Neuronal stem cell (in vitro differentiated cells): ENCODE measurements around the gene MC5R.

Source experiments
- DNase-seq: peaks from one replicate; pipeline ENCODE4 v3.0.0-alpha.2; 2013; ENCODE audit warnings: low spot score
- H2AFZ ChIP-seq: one replicate; pipeline ENCODE4 v1.6.1; 2013; ENCODE audit warnings: mild to moderate bottlenecking, low read length, inconsistent platforms
- H2AK5ac ChIP-seq: 2 replicates; pipeline ENCODE4 v1.6.1; 2013; ENCODE audit warnings: low read depth, mild to moderate bottlenecking, inconsistent platforms, low read length, moderate library complexity, mixed read lengths
- H2BK120ac ChIP-seq: 2 replicates; pipeline ENCODE4 v1.6.1; 2013; ENCODE audit warnings: low read depth, mild to moderate bottlenecking, inconsistent platforms, low read length, moderate library complexity, mixed read lengths
- H2BK12ac ChIP-seq: one replicate; pipeline ENCODE4 v1.6.1; 2013; ENCODE audit warnings: low read length, inconsistent platforms
- H2BK15ac ChIP-seq: 2 replicates; pipeline ENCODE4 v1.6.1; 2013; ENCODE audit warnings: mild to moderate bottlenecking, low read length, inconsistent platforms, mixed read lengths
- H2BK5ac ChIP-seq: one replicate; pipeline ENCODE4 v1.6.1; 2013; ENCODE audit warnings: inconsistent platforms, mild to moderate bottlenecking, low read length, moderate library complexity
- H3K14ac ChIP-seq: one replicate; pipeline ENCODE4 v1.6.1; 2013; ENCODE audit warnings: low read length, inconsistent platforms
- H3K18ac ChIP-seq: 2 replicates; pipeline ENCODE4 v1.6.1; 2013; ENCODE audit warnings: low read length, inconsistent platforms
- H3K23ac ChIP-seq: 2 replicates; pipeline ENCODE4 v1.6.1; 2013; ENCODE audit warnings: low read depth, mild to moderate bottlenecking, mixed read lengths, low read length, inconsistent platforms; ENCODE audit not compliant: poor library complexity
- H3K27ac ChIP-seq: replicated peaks from 3 replicates; pipeline ENCODE4 v1.5.1; 2013; ENCODE audit warnings: low read length, inconsistent platforms
- H3K27me3 ChIP-seq, 3 experiments: 2 replicates each; pipeline ENCODE4 v1.6.1; 2013; ENCODE audit warnings: low read length in 3 of 3, mild to moderate bottlenecking in 2 of 3, inconsistent platforms in 1 of 3, low read depth in 1 of 3, mixed read lengths in 1 of 3, moderate library complexity in 1 of 3; ENCODE audit not compliant: control insufficient read depth in 3 of 3, insufficient read depth in 3 of 3
- H3K36me3 ChIP-seq, 2 donors: replicated peaks in 1 of 2; 2 replicates each; pipeline ENCODE4 v1.6.1; 2013; ENCODE audit warnings: low read length in 2 of 2; ENCODE audit not compliant: control insufficient read depth in 2 of 2, insufficient read depth in 2 of 2
- H3K4ac ChIP-seq: 2 replicates; pipeline ENCODE4 v1.6.1; 2013; ENCODE audit warnings: inconsistent platforms, mild to moderate bottlenecking, low read length, moderate library complexity
- H3K4me1 ChIP-seq, 2 donors: 1 replicate in 1 of 2; 2 replicates in 1 of 2; pipeline ENCODE4 v1.6.1; 2013; ENCODE audit warnings: low read length in 2 of 2, low read depth in 1 of 2; ENCODE audit not compliant: control insufficient read depth in 2 of 2, insufficient read depth in 1 of 2
- H3K4me2 ChIP-seq: one replicate; pipeline ENCODE4 v1.6.1; 2013; ENCODE audit warnings: mild to moderate bottlenecking, low read length, inconsistent platforms; ENCODE audit not compliant: insufficient read depth, poor library complexity, severe bottlenecking
- H3K4me3 ChIP-seq, 2 donors: 2 replicates each; pipeline ENCODE4 v1.5.1; 2013; ENCODE audit warnings: low read length in 2 of 2, mild to moderate bottlenecking in 2 of 2, inconsistent platforms in 1 of 2, moderate library complexity in 1 of 2
- H3K79me1 ChIP-seq: one replicate; pipeline ENCODE4 v1.6.1; 2013; ENCODE audit warnings: low read depth, mild to moderate bottlenecking, inconsistent platforms, low read length, moderate library complexity
- H3K9ac ChIP-seq: one replicate; pipeline ENCODE4 v1.6.1; 2013; ENCODE audit warnings: mild to moderate bottlenecking, low read depth, low read length, inconsistent platforms; ENCODE audit not compliant: poor library complexity
- H3K9me3 ChIP-seq, 2 donors: replicated peaks in 1 of 2; 2 replicates each; pipeline versions ENCODE3 to v1.6.1; 2013; ENCODE audit warnings: low read length in 2 of 2, mild to moderate bottlenecking in 2 of 2, inconsistent platforms in 1 of 2, low read depth in 1 of 2, mixed read lengths in 1 of 2, moderate library complexity in 1 of 2; ENCODE audit not compliant: control insufficient read depth in 2 of 2, insufficient read depth in 1 of 2
- H4K8ac ChIP-seq: one replicate; pipeline ENCODE4 v1.6.1; 2013; ENCODE audit warnings: low read depth, mild to moderate bottlenecking, inconsistent platforms, low read length, moderate library complexity
- H4K91ac ChIP-seq: one replicate; pipeline ENCODE4 v1.6.1; 2013; ENCODE audit warnings: low read length, low read depth, mild to moderate bottlenecking, inconsistent platforms; ENCODE audit not compliant: poor library complexity
- WGBS, 2 donors: extraction: QIAGEN DNeasy Blood & Tissue Kit; methylation state at CpG; one replicate each; pipeline ENCODE4 v1.1.7; 2013; ENCODE audit warnings: missing lambda C conversion rate in 2 of 2, mixed read lengths in 1 of 2; ENCODE audit not compliant: insufficient read length in 2 of 2, insufficient replicate concordance in 1 of 2; ENCODE audit errors: extremely low coverage in 2 of 2; 5-methylcytosine and 5-hydroxymethylcytosine counted together

The MC5R gene

GRCh38 chr18:13871701-13872100 lies 47.8 kb downstream of the MC5R start:
- H3K14ac ChIP-seq: no peak overlapping the region
- H4K91ac ChIP-seq: no peak overlapping the region
- H2BK15ac ChIP-seq: no peak overlapping the region
- H3K9ac ChIP-seq: no peak overlapping the region
- no peak overlapping the region for H3K4me3 ChIP-seq
- no peak overlapping the region for H2AFZ ChIP-seq
- H2AK5ac ChIP-seq: no peak overlapping the region
- H3K18ac ChIP-seq: no peak overlapping the region
- no peak overlapping the region for H3K23ac ChIP-seq
- no peaks in the 10 kb centered on the region for H3K4me1 ChIP-seq
- H3K36me3 ChIP-seq: no peaks in the 10 kb centered on the region
- no peak overlapping the region for H3K4ac ChIP-seq
- no peak overlapping the region for H2BK120ac ChIP-seq
- DNase-seq: no peak
- H3K9me3 ChIP-seq: no peaks in the 10 kb centered on the region
- H3K27ac ChIP-seq: no peak overlapping the region
- no peak overlapping the region for H2BK5ac ChIP-seq
- no peaks in the 10 kb centered on the region for H3K79me1 ChIP-seq
- no peak overlapping the region for H2BK12ac ChIP-seq
- H4K8ac ChIP-seq: no peak overlapping the region
- no peak overlapping the region for H3K4me2 ChIP-seq
- WGBS, 2 donors: no CpG with 5 or more reads among the region's 13 CpGs
- H3K27me3 ChIP-seq: peaks cover 0 to 53% (median 25%) of the 10 kb centered on the region in 3 experiments

- Histone ChIP-seq H3K18ac (peak overlapping the region; percentile 51), H3K4me3 (no peak overlapping the region), H2BK12ac (no peak overlapping the region), H3K9ac (no peak overlapping the region), H3K23ac (no peak overlapping the region), H2BK5ac (no peak overlapping the region), H3K36me3 (no peaks in the 10 kb centered on the region), H3K4ac (no peak overlapping the region), H2BK120ac (no peak overlapping the region), H3K27ac (no peak overlapping the region), H4K91ac (no peak overlapping the region), H3K9me3 (no peaks in the 10 kb centered on the region), H3K79me1 (no peaks in the 10 kb centered on the region), H3K14ac (no peak overlapping the region), H3K4me2 (no peak overlapping the region), H3K27me3 (peaks cover 0 to 52% (median 24%) of the 10 kb centered on the region in 3 experiments), H2AFZ (no peak overlapping the region), H2BK15ac (no peak overlapping the region), H3K4me1 (no peaks in the 10 kb centered on the region), H4K8ac (no peak overlapping the region), H2AK5ac (no peak overlapping the region)
- WGBS, 2 donors: no CpG with 5 or more reads among the region's 14 CpGs
- DNase-seq: no peak
These were observed 48.4 kb downstream of the MC5R start for GRCh38 chr18:13872373-13872772.

- WGBS, 2 donors: no CpG with 5 or more reads among the region's 5 CpGs
These were observed 49.0 kb downstream of the MC5R start for GRCh38 chr18:13872932-13873331.

GRCh38 chr18:13874558-13874957 lies 50.6 kb downstream of the MC5R start:
- WGBS, 2 donors: no CpG with 5 or more reads among the region's 4 CpGs
- Histone ChIP-seq H2BK120ac (no peak overlapping the region), H3K4ac (no peak overlapping the region), H4K8ac (no peak overlapping the region), H3K27me3 (peaks cover 0 to 34% (median 11%) of the 10 kb centered on the region in 3 experiments), H3K9ac (no peak overlapping the region), H3K18ac (no peak overlapping the region), H2BK5ac (no peak overlapping the region), H3K36me3 (no peaks in the 10 kb centered on the region), H3K14ac (no peak overlapping the region), H2AK5ac (no peak overlapping the region), H3K23ac (no peak overlapping the region), H3K79me1 (no peaks in the 10 kb centered on the region), H4K91ac (no peak overlapping the region), H3K9me3 (no peaks in the 10 kb centered on the region), H3K4me1 (no peaks in the 10 kb centered on the region), H2AFZ (no peak overlapping the region), H3K4me3 (no peak overlapping the region), H3K27ac (no peak overlapping the region), H2BK15ac (no peak overlapping the region), H2BK12ac (no peak overlapping the region), H3K4me2 (no peak overlapping the region)
- no peak for DNase-seq

More at GRCh38 chr18:13872932-13873331, 49.0 kb downstream of the MC5R start:
- no peak overlapping the region for H2BK15ac ChIP-seq
- no peak overlapping the region for H3K23ac ChIP-seq
- no peak overlapping the region for H3K27ac ChIP-seq
- no peak overlapping the region for H3K9ac ChIP-seq
- no peak overlapping the region for H3K4me3 ChIP-seq
- H2AK5ac ChIP-seq: no peak overlapping the region
- no peak overlapping the region for H4K91ac ChIP-seq
- H3K79me1 ChIP-seq: no peaks in the 10 kb centered on the region
- no peak for DNase-seq
- H3K4ac ChIP-seq: no peak overlapping the region
- H3K4me1 ChIP-seq: no peaks in the 10 kb centered on the region
- no peaks in the 10 kb centered on the region for H3K36me3 ChIP-seq
- no peak overlapping the region for H3K14ac ChIP-seq
- no peak overlapping the region for H2BK120ac ChIP-seq
- H2BK12ac ChIP-seq: no peak overlapping the region
- no peak overlapping the region for H4K8ac ChIP-seq
- no peaks in the 10 kb centered on the region for H3K9me3 ChIP-seq
- H2BK5ac ChIP-seq: no peak overlapping the region
- no peak overlapping the region for H3K4me2 ChIP-seq
- peaks cover 0 to 48% (median 24%) of the 10 kb centered on the region in 3 experiments for H3K27me3 ChIP-seq
- no peak overlapping the region for H3K18ac ChIP-seq
- no peak overlapping the region for H2AFZ ChIP-seq
